Activated CD8-positive, alpha-beta memory T cell treated with anti-CD3 and anti-CD28 coated beads, Interleukin-2, amount 50 U/mL, for 1 hour (primary cell): Measurements from ENCODE around the gene PDF.

Source experiments
- DNase-seq: peaks from one replicate; pipeline ENCODE4 v3.0.0-alpha.2; 2020; ENCODE audit errors: extremely low read depth

Gene PDF

GRCh38 chr16:69339289-69340094 is 9.1 kb upstream of the PDF start, which contains the start of the genes COG8 and NIP7:
Gene COG8, minus strand, starts transcription at chr16:69339564. Its CDS starts 12 bp downstream, at chr16:69339552.
Gene NIP7, plus strand, starts transcription at chr16:69339772. Its CDS starts 58 bp downstream, at chr16:69339830.
- DNase-seq: peak; percentile 80

DNA sequence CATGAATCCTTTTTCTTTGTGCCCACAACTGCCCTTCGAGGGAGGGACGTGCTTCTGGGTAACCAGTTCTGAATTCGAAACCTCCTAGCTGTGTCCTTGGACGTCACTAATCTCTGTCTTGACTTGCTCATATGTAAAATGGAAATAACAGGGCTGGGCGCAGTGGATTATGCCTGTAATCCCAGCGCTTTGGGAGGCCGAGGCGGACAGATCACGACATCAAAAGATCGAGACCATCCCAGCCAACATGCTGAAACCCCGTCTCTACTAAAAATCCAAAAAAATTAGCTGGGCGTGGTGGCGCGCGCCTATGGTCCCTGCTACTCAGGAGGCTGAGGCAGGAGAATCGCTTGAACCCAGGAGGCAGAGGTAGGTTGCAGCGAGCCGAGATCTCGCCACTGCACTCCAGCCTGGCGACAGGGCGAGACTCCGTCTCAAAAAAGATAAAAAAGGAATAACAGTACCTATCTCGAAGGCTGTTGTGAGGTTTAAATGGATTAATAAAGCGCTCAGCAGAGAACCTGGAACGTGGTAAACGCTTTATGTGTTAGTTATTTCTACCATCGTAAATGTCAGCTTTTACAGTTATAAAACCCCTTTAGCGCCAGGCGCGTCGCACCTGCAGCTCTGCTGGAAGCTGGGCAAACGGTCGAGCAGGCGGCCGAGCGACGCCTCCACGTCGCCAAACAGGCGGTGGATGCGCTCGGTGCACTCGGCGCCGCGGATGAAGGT is 8.3 kb upstream of the PDF start:
- no peak for DNase-seq

DNA sequence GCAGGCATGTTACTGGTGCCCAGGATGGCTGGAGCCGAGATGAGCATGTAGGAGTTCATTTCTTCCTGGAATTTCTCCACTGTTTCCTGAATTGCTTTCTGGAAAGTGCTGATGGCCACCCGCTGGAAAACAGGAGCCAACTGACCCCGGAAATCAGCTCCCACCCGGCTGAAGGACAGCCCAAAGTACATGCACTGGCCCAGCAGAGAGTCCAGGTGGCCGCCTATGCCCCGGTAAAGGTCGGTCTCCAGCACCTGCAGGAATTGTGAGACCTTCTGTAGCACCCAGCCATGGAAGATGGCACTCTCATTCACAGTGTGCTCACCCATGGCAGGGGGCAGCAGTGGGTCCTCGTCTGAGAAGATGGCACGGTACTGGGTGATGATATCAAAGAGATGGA is 4.3 kb upstream of the PDF start:
- no peak for DNase-seq

DNA sequence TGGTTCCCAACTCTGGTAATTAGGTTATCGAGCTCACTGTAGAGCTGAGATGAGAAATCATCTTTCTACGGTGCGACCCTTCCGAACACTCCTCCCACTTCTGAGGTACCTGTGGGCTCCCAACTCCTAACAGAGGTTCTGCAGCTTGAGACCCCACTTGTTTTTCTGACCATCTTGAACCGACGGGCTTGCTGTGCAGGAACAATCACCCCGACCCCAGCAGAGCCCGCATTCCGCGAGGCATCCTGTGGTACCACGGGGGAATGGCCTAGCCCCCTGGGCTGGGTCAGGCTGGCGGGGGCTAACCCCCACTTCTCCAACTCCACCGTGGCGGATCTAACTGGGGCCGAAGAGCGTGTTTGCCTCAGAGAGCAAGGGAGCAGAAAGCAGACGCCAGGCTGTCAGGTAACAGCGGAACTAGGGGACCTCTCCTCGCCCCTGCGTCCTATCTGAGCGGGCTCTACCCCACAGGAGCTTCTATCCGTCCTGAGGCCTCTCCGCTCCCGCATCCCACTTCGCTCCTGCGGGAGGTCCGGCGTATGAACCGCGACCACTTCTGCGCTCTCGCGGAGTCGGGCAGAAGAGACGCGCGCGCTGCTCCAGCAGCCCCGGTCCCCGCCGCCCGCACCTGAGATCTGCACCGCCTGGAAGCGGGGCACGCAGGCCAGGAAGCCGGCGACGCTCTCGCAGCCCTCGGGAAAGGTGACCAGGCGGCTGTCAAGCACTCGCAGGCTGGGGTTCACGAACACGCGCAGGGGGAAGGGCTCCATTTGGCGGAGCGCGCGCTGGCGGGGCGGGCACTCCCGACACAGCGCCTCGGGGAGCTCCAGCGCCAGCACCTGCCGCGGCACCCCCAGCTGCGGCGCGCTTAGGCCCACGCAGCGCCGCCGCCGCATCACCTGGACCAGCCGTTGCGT is 761 bp downstream of the PDF start:
- no peak for DNase-seq

DNA sequence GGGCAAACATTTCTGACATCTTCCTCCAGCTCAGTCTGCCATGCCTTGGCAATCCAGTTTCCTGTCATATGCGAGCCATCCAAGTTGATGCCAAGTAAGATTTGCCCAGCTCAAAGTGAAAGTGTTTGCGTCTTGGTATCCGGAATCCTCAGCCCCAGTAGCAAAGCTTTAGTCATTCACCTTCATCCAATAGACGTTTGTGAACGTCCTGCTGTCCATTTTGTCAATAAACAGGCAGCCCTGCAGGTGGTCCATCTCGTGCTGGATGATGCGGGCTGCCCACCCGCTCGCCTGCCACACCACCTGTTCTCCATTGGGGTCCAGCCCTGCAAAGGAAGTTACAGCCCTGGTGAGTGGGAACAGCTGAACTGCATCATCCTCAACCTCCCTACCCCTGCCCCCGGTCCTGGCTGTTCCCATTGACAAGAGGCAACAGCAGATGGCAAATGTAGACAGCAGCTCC is 1.5 kb downstream of the PDF start:
- DNase-seq: no peak

- DNase-seq: no peak
Measured at GRCh38 chr16:69327585-69328310, 2.6 kb downstream of the PDF start.

DNA sequence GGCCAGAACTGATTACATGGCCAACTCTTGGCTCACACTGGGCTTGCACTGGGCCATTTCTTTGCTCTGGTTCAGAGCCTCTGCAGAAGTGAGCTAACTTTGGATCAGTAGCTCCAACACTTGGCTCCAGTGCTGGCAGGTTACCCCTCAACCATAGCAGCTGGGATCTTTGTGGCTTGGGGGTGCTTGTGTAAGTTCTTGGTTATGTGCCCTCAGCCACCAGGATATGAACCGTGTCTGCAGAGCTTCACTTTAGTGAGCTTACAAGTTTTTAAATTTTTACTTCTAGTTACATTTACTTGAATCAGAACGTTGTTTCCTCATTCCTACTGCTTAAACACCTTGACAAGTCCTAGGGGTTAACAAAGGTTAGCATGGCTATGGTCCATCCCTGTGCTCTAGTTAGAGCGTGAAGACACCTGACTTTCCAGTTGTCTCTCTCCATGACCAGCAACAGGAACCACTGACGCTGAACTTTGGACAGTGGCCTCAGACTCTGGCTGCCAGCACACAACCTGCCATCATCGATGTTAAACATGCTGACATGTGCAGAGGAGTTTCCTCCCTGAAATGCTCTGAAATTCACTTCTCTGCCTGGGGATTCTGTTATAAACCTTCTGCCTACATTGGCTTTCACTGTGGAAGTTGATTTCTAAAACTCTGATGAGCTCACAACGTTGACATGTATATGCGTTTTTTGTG is 4.1 kb downstream of the PDF start:
- no peak for DNase-seq

DNA sequence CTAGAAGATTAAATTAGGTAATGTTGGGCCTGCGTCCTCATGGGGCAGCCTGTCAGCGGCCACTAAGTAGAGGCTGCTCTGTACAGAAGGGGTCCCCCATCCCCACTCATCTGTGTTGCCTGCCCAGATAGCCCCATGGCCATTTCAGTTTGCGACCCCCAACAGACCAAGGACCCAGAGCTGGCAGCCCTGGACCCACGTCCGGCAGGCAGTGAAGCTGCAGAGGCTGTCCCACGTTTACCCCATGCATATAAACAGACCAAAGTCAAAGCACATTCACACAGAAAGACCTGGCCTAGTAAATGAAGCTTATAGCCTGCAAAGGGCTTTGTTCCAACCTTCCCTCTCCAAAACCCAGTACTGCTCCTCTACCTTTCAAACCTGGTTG is 4.6 kb downstream of the PDF start:
- DNase-seq: no peak

DNA sequence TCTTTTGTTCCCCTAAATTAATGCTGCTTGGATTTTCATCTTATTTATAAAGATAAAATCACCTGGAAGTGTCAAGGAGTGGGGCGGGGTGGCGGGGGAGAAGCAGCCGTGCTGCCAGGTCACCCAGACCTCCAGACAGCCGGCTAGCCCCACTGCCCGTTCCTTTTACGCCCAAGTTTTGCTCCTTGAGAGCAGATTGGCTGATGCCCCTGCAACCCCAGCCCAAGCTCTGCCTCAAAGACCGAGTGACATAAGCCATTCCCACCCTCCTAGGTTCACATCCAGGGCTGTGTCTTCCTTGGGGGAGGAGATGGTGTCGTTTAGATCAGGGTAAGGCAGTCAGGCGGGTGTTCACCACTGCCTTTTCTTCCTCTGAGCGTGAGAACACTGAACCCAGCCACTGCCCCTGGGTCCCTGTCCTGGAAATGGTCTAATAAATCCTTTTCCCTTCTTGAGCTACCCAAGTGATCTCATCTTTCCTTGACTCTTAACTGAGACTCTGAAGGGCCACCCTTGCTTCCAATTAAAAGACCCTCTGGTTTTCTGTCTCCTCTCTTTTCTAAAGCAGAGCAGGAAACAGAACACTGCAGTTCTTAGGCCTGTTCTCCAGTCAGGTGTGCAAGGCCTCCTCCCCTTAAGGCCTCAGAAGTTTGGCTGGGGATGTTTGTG is 5.7 kb downstream of the PDF start:
- DNase-seq: no peak

- no peak for DNase-seq
Measured at GRCh38 chr16:69324013-69324531, 6.3 kb downstream of the PDF start.

- no peak for DNase-seq
Measured at GRCh38 chr16:69323415-69323814, 7.0 kb downstream of the PDF start.

- DNase-seq: no peak
Measured at GRCh38 chr16:69322343-69322742, 8.0 kb downstream of the PDF start.

GRCh38 chr16:69321080-69321479 is 9.3 kb downstream of the PDF start:
- DNase-seq: no peak

DNA sequence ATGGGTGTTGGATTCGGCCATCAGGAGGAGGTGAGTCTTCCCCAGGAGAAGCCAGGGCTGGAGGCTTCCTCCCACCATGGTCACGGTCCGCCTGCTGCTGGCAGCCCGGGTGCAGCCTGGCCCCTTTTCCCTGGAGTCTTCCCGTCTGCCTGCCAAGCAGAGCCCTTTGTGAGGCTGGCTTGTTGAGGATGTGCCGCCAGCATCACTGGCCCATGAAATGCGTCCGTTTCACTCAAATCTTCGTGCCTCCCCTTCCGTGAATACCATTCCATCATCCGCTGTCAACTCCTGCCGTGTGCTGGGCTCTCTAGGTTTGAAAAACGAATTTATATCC is 9.7 kb downstream of the PDF start:
- DNase-seq: no peak

DNA sequence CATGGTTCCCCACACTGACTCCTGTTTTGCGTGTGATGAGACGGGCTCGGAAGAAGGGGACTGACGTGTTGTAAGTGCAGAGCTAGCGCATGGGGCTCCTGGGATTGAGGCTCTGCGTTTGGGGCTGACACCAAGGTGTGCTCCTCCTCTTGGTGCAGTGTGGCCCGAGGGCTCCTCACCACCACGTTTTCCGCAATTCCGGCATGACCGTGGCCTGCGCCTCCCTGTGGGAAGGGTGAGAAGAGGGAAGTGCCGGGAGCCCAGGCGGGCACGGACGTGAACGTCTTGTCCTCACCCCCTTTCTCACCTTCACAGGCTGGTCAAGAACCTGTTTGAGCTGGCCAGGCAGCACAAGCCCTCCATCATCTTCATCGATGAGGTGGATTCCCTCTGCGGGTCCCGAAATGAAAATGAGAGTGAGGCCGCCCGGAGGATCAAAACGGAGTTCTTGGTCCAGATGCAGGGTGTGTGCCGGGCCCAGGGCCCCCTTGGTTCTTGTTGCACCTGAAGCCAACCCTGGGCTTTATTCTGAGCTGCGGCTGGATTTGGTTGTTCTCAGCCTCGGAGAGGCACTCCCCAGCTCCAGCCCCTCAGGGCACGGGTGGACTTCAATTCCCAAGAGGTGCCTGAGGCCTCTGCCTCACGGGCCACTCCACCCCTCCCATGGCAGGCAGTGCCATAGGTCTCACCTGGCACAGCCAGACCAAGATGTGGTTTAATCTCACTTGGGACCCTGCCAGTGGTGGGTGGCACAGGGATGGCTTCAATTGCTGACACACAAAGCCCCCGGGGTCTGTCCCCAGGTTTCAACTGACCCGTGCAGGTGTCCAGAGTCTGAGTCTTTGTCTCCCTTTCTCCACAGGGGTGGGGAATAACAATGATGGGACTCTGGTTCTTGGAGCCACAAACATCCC is 10.3 kb downstream of the PDF start:
- no peak for DNase-seq

- DNase-seq: no peak
Measured at GRCh38 chr16:69319381-69319780, 11.0 kb downstream of the PDF start.

DNA sequence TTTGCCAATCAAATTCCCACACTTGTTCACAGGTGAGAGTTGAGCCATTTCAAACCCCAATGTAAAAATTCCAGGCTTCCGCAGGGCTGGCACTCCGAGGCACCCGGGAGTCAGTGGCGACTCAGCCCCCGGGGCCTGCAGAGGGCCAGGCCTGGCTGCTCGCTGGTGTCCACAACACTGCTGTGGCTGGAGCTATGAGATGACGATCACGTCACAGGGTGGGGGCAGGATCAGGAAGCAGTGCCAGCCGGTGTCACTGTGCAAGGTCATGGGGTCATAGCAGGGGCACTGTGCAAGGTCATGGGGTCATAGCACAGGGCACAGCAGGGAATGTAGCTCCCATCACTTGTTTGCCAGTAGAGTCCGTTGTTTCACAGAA is 11.5 kb downstream of the PDF start:
- no peak for DNase-seq

DNA sequence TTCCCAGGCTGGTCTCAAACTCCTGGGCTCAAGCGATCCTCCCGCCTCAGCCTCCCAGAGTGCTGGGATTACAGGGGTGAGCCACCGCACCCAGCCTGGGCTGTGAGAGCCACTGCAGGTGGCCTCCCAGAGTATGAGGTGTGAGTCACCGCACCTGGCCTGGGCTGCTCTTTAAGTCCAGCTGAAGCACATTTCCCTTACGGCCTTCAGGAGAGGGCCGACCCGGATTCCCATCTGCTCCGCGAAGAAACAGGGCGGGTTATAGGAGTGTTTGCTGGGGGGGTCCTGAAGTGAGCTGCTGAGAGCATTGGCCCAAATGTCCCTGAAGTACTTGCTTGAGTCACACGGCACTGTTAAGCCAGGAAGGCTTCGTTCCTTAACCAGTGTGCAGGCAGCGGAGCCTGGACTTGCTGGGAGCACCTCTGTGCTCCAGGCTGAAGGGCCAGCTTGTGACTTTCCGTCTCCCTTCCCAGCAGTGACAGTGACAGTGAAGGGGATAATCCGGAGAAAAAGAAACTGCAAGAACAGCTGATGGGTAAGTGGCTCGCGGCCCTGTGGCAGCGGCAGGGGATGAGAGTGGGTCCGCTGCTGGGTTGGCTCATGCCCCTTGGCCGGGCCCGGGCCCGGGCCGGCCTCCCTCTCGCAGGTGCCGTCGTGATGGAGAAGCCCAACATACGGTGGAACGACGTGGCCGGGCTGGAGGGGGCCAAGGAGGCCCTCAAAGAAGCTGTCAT is 12.0 kb downstream of the PDF start:
- DNase-seq: no peak
